H1 (cell line): ENCODE measurements around the gene ARHGAP42. TPM values are rescaled to one million over a fixed set of nuclear protein-coding genes. Genes with fewer than 3 reads are reported as not detected.

Source experiments
- polyA plus RNA-seq, 7 experiments: library from polyadenylated mRNA; depleted of rRNA in 3 of 7; stranded (reverse) in 5 of 7; unstranded in 2 of 7; fragments of >200 nt in 5 of 7; fragments of 200-250 nt in 2 of 7; gene quantifications; 1 replicate in 5 of 7; 2 replicates in 1 of 7; 4 replicates in 1 of 7; pipeline versions ENCODE4 v1.2.1 to v1.2.3, GENCODE V29; 2011 to 2013; ENCODE audit warnings: missing spikeins in 2 of 7, mixed read lengths in 2 of 7
- total RNA-seq: library from RNA; stranded (reverse); fragmentation: NEBNext Ultra II Directional; extraction: Animal tissue kit (Norgen Biotek cat#: 25700); gene quantifications from 2 replicates; pipeline ENCODE4 v1.2.1, GENCODE V29; 2021
- TF ChIP-seq, protein P1 (sequence below): fragments of 300-600 bp; sonication (generic); IDR thresholded peaks from 2 replicates; pipeline ENCODE4 v1.7.1; 2012; ENCODE audit warnings: low read length, moderate library complexity, mild to moderate bottlenecking, inconsistent platforms; ENCODE audit not compliant: insufficient replicate concordance

The ARHGAP42 gene
- total and polyA plus RNA-seq, 2 of the 8 experiments (the other 6 are each of a cell fraction or from before 2014, with no cell fraction given) = 22.2 to 33.5 TPM

DNA sequence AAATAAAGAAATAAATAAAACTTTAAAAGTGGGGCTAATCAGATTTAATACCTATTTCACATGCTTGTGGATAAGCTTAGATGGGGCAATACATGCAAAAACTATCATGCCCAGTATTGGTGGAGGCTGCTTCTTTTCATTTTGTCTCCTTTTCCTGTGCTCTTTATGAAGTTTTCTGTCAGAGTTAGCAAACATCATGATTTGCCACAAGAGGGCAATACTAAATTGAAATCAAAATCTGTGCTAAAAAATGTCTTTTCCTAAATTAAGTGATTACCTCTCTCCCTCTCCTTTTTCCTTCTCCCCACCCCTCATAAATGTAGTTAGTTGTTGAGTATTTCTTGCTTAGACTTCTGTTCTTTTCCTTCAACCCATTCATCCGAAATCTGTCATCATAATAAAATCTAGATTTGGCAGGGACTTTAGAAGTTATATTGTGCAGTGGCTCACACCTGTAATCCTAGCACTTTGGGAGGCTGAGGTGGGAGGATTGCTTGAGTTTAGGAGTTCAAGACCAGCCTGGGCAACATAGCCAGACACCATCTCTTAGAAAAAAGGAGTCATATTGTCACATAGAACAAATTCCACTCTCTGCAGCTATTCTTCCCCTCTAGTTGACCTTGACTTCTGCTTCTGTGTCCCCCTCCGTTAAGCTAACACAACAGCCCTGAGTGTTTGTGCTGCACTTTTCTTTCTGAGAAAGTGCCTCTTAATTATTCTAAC lies 4.7 kb upstream of the ARHGAP42 start (continued):
- TF ChIP-seq, protein P1, sequence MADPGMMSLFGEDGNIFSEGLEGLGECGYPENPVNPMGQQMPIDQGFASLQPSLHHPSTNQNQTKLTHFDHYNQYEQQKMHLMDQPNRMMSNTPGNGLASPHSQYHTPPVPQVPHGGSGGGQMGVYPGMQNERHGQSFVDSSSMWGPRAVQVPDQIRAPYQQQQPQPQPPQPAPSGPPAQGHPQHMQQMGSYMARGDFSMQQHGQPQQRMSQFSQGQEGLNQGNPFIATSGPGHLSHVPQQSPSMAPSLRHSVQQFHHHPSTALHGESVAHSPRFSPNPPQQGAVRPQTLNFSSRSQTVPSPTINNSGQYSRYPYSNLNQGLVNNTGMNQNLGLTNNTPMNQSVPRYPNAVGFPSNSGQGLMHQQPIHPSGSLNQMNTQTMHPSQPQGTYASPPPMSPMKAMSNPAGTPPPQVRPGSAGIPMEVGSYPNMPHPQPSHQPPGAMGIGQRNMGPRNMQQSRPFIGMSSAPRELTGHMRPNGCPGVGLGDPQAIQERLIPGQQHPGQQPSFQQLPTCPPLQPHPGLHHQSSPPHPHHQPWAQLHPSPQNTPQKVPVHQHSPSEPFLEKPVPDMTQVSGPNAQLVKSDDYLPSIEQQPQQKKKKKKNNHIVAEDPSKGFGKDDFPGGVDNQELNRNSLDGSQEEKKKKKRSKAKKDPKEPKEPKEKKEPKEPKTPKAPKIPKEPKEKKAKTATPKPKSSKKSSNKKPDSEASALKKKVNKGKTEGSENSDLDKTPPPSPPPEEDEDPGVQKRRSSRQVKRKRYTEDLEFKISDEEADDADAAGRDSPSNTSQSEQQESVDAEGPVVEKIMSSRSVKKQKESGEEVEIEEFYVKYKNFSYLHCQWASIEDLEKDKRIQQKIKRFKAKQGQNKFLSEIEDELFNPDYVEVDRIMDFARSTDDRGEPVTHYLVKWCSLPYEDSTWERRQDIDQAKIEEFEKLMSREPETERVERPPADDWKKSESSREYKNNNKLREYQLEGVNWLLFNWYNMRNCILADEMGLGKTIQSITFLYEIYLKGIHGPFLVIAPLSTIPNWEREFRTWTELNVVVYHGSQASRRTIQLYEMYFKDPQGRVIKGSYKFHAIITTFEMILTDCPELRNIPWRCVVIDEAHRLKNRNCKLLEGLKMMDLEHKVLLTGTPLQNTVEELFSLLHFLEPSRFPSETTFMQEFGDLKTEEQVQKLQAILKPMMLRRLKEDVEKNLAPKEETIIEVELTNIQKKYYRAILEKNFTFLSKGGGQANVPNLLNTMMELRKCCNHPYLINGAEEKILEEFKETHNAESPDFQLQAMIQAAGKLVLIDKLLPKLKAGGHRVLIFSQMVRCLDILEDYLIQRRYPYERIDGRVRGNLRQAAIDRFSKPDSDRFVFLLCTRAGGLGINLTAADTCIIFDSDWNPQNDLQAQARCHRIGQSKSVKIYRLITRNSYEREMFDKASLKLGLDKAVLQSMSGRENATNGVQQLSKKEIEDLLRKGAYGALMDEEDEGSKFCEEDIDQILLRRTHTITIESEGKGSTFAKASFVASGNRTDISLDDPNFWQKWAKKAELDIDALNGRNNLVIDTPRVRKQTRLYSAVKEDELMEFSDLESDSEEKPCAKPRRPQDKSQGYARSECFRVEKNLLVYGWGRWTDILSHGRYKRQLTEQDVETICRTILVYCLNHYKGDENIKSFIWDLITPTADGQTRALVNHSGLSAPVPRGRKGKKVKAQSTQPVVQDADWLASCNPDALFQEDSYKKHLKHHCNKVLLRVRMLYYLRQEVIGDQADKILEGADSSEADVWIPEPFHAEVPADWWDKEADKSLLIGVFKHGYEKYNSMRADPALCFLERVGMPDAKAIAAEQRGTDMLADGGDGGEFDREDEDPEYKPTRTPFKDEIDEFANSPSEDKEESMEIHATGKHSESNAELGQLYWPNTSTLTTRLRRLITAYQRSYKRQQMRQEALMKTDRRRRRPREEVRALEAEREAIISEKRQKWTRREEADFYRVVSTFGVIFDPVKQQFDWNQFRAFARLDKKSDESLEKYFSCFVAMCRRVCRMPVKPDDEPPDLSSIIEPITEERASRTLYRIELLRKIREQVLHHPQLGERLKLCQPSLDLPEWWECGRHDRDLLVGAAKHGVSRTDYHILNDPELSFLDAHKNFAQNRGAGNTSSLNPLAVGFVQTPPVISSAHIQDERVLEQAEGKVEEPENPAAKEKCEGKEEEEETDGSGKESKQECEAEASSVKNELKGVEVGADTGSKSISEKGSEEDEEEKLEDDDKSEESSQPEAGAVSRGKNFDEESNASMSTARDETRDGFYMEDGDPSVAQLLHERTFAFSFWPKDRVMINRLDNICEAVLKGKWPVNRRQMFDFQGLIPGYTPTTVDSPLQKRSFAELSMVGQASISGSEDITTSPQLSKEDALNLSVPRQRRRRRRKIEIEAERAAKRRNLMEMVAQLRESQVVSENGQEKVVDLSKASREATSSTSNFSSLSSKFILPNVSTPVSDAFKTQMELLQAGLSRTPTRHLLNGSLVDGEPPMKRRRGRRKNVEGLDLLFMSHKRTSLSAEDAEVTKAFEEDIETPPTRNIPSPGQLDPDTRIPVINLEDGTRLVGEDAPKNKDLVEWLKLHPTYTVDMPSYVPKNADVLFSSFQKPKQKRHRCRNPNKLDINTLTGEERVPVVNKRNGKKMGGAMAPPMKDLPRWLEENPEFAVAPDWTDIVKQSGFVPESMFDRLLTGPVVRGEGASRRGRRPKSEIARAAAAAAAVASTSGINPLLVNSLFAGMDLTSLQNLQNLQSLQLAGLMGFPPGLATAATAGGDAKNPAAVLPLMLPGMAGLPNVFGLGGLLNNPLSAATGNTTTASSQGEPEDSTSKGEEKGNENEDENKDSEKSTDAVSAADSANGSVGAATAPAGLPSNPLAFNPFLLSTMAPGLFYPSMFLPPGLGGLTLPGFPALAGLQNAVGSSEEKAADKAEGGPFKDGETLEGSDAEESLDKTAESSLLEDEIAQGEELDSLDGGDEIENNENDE = no peak
